GM12891 (cell line): ENCODE results near the gene SPATA32.

Source experiments
- POLR2A ChIP-seq: IDR thresholded peaks from 2 replicates; pipeline ENCODE4 v1.6.1; 2011; ENCODE audit warnings: low read depth, low read length, control low read depth
- POLR2AphosphoS5 ChIP-seq: IDR thresholded peaks from 2 replicates; pipeline ENCODE4 v1.6.1; 2011; ENCODE audit warnings: low read depth, low read length, control low read depth
- POU2F2 ChIP-seq: IDR thresholded peaks from 2 replicates; pipeline ENCODE4 v1.6.1; 2011; ENCODE audit warnings: low read depth, mild to moderate bottlenecking, control low read depth, low read length, moderate library complexity
- TAF1 ChIP-seq: IDR thresholded peaks from 2 replicates; pipeline ENCODE4 v1.6.1; 2011; ENCODE audit warnings: low read depth, low read length, control low read depth

DNA sequence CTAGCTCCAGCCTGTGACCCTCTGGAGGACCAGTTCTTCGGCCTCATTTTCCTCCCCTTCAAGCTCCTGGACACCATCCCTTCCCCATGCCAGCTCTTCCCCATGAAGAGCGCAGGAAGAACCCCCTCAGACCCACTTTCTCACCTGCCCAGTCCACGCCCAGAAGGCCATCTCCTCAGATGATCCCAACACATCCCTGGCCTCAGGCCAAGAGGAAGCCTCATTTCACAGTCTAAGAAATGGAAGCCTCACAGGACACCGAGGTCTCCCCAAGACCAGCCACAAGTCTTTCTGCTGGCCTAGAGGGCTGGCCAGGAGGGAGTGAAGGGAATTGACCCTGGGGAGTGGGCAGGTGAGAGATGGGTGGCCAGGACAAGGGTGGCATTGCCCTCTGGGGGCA is 8.0 kb downstream of the SPATA32 start:
- TF ChIP-seq POLR2AphosphoS5 (no peak), POLR2A (no peak), TAF1 (no peak), POU2F2 (no peak)
